Measurements from ENCODE around the gene TRIM37. TPM values are rescaled to one million over a fixed set of nuclear protein-coding genes. Genes with fewer than 3 reads are reported as not detected.

The TRIM37 gene
- total and polyA plus RNA-seq, 2 experiments from 2014 or later = 25.6 to 30.0 TPM

DNA sequence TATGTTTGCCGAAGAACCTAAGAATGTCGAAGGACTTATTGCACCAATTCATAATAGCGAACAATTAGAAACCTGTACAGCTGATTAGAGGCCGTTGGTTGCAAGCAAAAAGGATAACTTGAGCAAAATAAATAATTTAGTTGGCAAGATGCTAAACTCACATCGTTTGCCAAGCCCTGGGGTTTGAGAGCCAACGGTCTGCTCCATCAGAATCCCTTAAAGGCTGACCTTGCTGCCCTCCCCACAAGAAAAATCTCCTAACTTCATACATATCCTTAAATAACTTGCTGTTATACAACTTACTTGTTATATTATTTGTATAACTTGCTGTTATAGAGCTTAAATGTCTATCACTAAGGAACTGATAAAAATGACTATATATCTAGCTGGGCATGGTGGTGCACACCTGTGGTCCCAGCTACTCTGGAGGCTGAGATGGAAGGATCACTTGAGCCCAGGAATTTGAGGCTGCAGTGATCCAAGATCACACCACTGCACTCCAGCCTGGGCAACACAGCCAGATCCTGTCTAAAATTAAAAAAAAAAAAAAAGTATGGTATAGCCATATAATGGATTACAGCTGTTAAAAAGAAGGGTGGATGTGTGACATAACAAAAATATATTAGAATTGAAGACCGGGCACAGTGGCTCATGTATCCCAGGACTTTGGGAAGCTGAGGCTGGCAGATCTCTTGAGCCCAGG, 1.9 kb upstream of the TRIM37 start:
- no peak overlapping the region for H3K27ac ChIP-seq
- TF ChIP-seq, protein P1, sequence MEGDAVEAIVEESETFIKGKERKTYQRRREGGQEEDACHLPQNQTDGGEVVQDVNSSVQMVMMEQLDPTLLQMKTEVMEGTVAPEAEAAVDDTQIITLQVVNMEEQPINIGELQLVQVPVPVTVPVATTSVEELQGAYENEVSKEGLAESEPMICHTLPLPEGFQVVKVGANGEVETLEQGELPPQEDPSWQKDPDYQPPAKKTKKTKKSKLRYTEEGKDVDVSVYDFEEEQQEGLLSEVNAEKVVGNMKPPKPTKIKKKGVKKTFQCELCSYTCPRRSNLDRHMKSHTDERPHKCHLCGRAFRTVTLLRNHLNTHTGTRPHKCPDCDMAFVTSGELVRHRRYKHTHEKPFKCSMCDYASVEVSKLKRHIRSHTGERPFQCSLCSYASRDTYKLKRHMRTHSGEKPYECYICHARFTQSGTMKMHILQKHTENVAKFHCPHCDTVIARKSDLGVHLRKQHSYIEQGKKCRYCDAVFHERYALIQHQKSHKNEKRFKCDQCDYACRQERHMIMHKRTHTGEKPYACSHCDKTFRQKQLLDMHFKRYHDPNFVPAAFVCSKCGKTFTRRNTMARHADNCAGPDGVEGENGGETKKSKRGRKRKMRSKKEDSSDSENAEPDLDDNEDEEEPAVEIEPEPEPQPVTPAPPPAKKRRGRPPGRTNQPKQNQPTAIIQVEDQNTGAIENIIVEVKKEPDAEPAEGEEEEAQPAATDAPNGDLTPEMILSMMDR (IDR thresholded peaks at IDR 0.05; ENCODE audit: low read depth, low read length) = no peak
- no peak for DNase-seq (ENCODE audit: low read depth in 1 of 2, low spot score in 1 of 2)

GRCh38 chr17:59107306-59107670, 608 bp upstream of the TRIM37 start:
- no peak for DNase-seq (ENCODE audit: low read depth in 1 of 2, low spot score in 1 of 2)
- Histone ChIP-seq H3K9me3 (ENCODE audit: low read depth) (no peaks in the 10 kb centered on the region), H3K36me3 (peaks cover 8% of the 10 kb centered on the region), H3K4me3 (peak overlapping the region; percentile 36), H3K27me3 (no peaks in the 10 kb centered on the region), H3K27ac (peak overlapping the region; percentile 34), H3K4me1 (ENCODE audit: low read depth) (peaks cover 8% of the 10 kb centered on the region)
- TF ChIP-seq, protein P1 (IDR thresholded peaks at IDR 0.05; ENCODE audit: low read depth, low read length) = no peak

More for the DNA sequence above, 1.9 kb upstream of the TRIM37 start:
- Histone ChIP-seq H3K9me3 (ENCODE audit: low read depth) (no peaks in the 10 kb centered on the region), H3K4me1 (ENCODE audit: low read depth) (peaks cover 8% of the 10 kb centered on the region), H3K36me3 (peaks cover 8% of the 10 kb centered on the region), H3K4me3 (no peak overlapping the region), H3K27me3 (no peaks in the 10 kb centered on the region)

GRCh38 chr17:59105852-59106462, 723 bp downstream of the TRIM37 start:
- no peaks in the 10 kb centered on the region for H3K9me3 ChIP-seq (ENCODE audit: low read depth)
- TF ChIP-seq, protein P1 (IDR thresholded peaks at IDR 0.05; ENCODE audit: low read depth, low read length) = no peak
- H3K4me3 ChIP-seq = peak overlapping the region; percentile 61
- no peaks in the 10 kb centered on the region for H3K27me3 ChIP-seq
- H3K27ac ChIP-seq = peak overlapping the region; percentile 80
- peak in 1 of 2 donors; percentile 39 for DNase-seq (ENCODE audit: low read depth in 1 of 2, low spot score in 1 of 2)
- no peaks in the 10 kb centered on the region for H3K36me3 ChIP-seq
- H3K4me1 ChIP-seq (ENCODE audit: low read depth) = peaks cover 8% of the 10 kb centered on the region

GRCh38 chr17:59101178-59101577, 5.5 kb downstream of the TRIM37 start:
- TF ChIP-seq, protein P1 (IDR thresholded peaks at IDR 0.05; ENCODE audit: low read depth, low read length) = no peak
- no peaks in the 10 kb centered on the region for H3K9me3 ChIP-seq (ENCODE audit: low read depth)
- peaks cover 8% of the 10 kb centered on the region for H3K4me1 ChIP-seq (ENCODE audit: low read depth)
- no peaks in the 10 kb centered on the region for H3K36me3 ChIP-seq
- no peak overlapping the region for H3K4me3 ChIP-seq
- H3K27ac ChIP-seq = no peak overlapping the region
- no peak for DNase-seq (ENCODE audit: low read depth in 1 of 2, low spot score in 1 of 2)
- H3K27me3 ChIP-seq = no peaks in the 10 kb centered on the region

- no peak overlapping the region for H3K4me3 ChIP-seq
- H3K27ac ChIP-seq = no peak overlapping the region
- DNase-seq (ENCODE audit: low read depth in 1 of 2, low spot score in 1 of 2) = no peak
- no peaks in the 10 kb centered on the region for H3K27me3 ChIP-seq
- TF ChIP-seq, protein P1 (IDR thresholded peaks at IDR 0.05; ENCODE audit: low read depth, low read length) = no peak
- H3K4me1 ChIP-seq (ENCODE audit: low read depth) = peaks cover 7% of the 10 kb centered on the region
- H3K36me3 ChIP-seq = no peaks in the 10 kb centered on the region
- no peaks in the 10 kb centered on the region for H3K9me3 ChIP-seq (ENCODE audit: low read depth)
These were observed 8.8 kb downstream of the TRIM37 start for GRCh38 chr17:59097876-59098275.

Measured in cardiac muscle cell (in vitro differentiated cells and primary cell).